ENCODE data around the gene RNF103.

- TF ChIP-seq POLR2A (IDR thresholded peaks at IDR 0.05; ENCODE audit: low read length) (peak; percentile 57), JUNB (IDR thresholded peaks at IDR 0.05) (no peak), BHLHE40 (IDR thresholded peaks at IDR 0.05; ENCODE audit: low read depth, low read length) (peak; percentile 38), EP300 (IDR thresholded peaks at IDR 0.05) (no peak), RFX5 (IDR thresholded peaks at IDR 0.05) (no peak), REST (IDR thresholded peaks at IDR 0.05) (0 out of 2 replicates have a peak, but pooled peaks have one; percentile 12), CBX8 (IDR thresholded peaks at IDR 0.05) (no peak), TP53 (CRISPR knock-in tag; IDR thresholded peaks at IDR 0.05) (no peak), KDM1A (IDR thresholded peaks at IDR 0.05; ENCODE audit: low read depth) (no peak)
- TF ChIP-seq, protein P1, sequence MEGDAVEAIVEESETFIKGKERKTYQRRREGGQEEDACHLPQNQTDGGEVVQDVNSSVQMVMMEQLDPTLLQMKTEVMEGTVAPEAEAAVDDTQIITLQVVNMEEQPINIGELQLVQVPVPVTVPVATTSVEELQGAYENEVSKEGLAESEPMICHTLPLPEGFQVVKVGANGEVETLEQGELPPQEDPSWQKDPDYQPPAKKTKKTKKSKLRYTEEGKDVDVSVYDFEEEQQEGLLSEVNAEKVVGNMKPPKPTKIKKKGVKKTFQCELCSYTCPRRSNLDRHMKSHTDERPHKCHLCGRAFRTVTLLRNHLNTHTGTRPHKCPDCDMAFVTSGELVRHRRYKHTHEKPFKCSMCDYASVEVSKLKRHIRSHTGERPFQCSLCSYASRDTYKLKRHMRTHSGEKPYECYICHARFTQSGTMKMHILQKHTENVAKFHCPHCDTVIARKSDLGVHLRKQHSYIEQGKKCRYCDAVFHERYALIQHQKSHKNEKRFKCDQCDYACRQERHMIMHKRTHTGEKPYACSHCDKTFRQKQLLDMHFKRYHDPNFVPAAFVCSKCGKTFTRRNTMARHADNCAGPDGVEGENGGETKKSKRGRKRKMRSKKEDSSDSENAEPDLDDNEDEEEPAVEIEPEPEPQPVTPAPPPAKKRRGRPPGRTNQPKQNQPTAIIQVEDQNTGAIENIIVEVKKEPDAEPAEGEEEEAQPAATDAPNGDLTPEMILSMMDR (IDR thresholded peaks at IDR 0.05) = no peak
- TF ChIP-seq, protein P2, sequence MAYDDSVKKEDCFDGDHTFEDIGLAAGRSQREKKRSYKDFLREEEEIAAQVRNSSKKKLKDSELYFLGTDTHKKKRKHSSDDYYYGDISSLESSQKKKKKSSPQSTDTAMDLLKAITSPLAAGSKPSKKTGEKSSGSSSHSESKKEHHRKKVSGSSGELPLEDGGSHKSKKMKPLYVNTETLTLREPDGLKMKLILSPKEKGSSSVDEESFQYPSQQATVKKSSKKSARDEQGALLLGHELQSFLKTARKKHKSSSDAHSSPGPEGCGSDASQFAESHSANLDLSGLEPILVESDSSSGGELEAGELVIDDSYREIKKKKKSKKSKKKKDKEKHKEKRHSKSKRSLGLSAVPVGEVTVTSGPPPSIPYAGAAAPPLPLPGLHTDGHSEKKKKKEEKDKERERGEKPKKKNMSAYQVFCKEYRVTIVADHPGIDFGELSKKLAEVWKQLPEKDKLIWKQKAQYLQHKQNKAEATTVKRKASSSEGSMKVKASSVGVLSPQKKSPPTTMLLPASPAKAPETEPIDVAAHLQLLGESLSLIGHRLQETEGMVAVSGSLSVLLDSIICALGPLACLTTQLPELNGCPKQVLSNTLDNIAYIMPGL (CRISPR knock-in tag; IDR thresholded peaks at IDR 0.05; ENCODE audit: borderline replicate concordance) = no peak
- TF ChIP-seq, protein P3, sequence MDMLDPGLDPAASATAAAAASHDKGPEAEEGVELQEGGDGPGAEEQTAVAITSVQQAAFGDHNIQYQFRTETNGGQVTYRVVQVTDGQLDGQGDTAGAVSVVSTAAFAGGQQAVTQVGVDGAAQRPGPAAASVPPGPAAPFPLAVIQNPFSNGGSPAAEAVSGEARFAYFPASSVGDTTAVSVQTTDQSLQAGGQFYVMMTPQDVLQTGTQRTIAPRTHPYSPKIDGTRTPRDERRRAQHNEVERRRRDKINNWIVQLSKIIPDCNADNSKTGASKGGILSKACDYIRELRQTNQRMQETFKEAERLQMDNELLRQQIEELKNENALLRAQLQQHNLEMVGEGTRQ (IDR thresholded peaks at IDR 0.05) = peak; percentile 66; the same call in 1 of the 2 replicates
Observed at GRCh38 chr2:86562922-86563649, 60.6 kb downstream of the RNF103 start, which contains the start of gene CHMP3.

Measured in A549 (cell line).